IPS DF 6.9 (cell line): Measurements from ENCODE around the gene HJV.

Source experiments
- DNase-seq: peaks from one replicate; pipeline ENCODE4 v3.0.0-alpha.2; 2013; ENCODE audit warnings: low read depth, low spot score
- H3K27ac ChIP-seq: one replicate; pipeline ENCODE4 v1.5.1; 2013; ENCODE audit warnings: low read length, control low read depth
- H3K27me3 ChIP-seq: 2 replicates; pipeline ENCODE4 v1.6.1; 2013; ENCODE audit warnings: mild to moderate bottlenecking, low read length; ENCODE audit not compliant: control insufficient read depth, insufficient read depth
- H3K36me3 ChIP-seq: 2 replicates; pipeline ENCODE4 v1.6.1; 2013; ENCODE audit warnings: low read length; ENCODE audit not compliant: control insufficient read depth, insufficient read depth
- H3K4me1 ChIP-seq: 2 replicates; pipeline ENCODE4 v1.6.1; 2013; ENCODE audit warnings: low read length; ENCODE audit not compliant: control insufficient read depth, insufficient read depth
- H3K4me3 ChIP-seq: 2 replicates; pipeline ENCODE4 v1.5.1; 2013; ENCODE audit warnings: mild to moderate bottlenecking, low read length
- H3K9me3 ChIP-seq: 2 replicates; pipeline ENCODE4 v1.6.1; 2013; ENCODE audit warnings: low read length, inconsistent platforms; ENCODE audit not compliant: control insufficient read depth, insufficient read depth
- WGBS: extraction: QIAGEN DNeasy Blood & Tissue Kit; methylation state at CpG from one replicate; pipeline ENCODE4 v1.1.7; 2013; ENCODE audit warnings: mixed read lengths, missing lambda C conversion rate; ENCODE audit not compliant: insufficient read length, insufficient coverage; 5-methylcytosine and 5-hydroxymethylcytosine counted together

Gene HJV

DNA sequence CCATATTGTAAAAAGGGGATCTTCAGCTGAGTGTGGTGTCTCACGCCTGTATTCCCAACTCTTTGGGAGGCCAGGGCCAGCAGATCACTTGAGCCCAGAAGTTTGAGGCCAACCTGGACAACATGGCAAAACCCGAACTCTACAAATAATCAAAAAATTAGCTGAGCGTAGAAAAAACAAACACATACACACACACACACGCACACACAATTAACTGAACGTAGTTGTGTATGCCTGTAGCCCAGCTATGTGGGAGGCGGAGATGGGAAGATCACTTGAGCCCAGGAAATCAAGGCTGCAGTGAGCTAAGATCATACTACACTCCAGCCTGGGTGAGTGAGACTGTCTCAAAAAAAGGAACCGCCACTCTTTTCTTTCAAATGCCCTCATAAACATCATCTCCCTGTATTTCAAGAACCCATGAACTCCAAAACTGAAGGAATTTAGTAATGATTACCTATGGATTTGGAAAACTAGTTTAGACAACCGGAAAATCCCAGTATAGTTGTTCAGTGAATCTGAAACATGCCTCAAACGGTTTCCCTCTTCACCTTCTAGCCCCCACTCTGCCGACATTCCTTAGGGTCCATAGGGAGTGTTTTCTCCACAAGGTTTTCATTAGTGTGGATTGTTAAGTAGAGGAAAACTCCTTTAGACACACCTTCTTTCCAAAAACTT, 29.7 kb downstream of the HJV start:
- no peak for DNase-seq

DNA sequence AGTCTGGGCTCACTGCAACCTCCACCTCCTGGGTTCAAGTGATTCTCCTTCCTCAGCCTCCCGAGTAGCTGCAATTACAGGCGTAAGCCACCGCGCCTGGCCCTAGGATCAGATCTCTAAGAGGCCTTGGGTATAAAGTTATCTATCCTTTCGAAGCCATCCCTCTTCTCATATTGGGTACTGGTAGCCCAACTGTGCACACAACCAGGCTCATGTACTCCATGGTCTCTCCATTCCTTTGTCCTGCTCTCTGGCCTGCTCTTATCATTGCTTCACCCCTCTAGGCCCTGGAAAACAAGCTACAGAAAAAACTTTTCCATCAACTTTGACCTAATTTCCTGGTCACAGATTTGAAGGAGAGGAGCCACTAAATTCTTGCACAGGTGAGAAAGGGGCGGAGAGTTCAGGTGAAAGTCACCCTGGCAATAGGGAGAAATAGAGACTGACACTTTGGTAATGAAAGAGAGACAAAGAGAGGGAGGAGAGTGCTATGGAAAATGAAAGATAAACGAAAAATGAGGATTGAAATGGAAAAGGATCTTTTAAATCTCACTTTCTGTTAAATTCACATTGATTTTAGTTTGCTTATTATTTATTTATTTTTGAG, 31.2 kb downstream of the HJV start:
- Histone ChIP-seq H3K4me1 (peaks cover 2% of the 10 kb centered on the region; the same call in 1 of the 2 replicates), H3K27me3 (no peaks in the 10 kb centered on the region), H3K27ac (no peak overlapping the region), H3K36me3 (peaks cover 12% of the 10 kb centered on the region; the same call in 1 of the 2 replicates), H3K4me3 (no peak overlapping the region), H3K9me3 (no peaks in the 10 kb centered on the region)
- DNase-seq: no peak
- WGBS: 100% methylated on average over 1 of the region's 7 CpGs

More for the DNA sequence above, 29.7 kb downstream of the HJV start:
- WGBS: no CpG with 5 or more reads among the region's 10 CpGs
- peaks cover 12% of the 10 kb centered on the region; the same call in 1 of the 2 replicates for H3K36me3 ChIP-seq
- no peaks in the 10 kb centered on the region for H3K9me3 ChIP-seq
- H3K27ac ChIP-seq: no peak overlapping the region
- H3K27me3 ChIP-seq: no peaks in the 10 kb centered on the region
- H3K4me1 ChIP-seq: 0 out of 2 replicates have a peak, but pooled peaks cover 2% of the 10 kb centered on the region
- no peak overlapping the region for H3K4me3 ChIP-seq

GRCh38 chr1:145988773-145989172, 32.8 kb downstream of the HJV start:
- no peak overlapping the region for H3K27ac ChIP-seq
- no peak overlapping the region for H3K4me3 ChIP-seq
- H3K27me3 ChIP-seq: no peaks in the 10 kb centered on the region
- WGBS: no CpG with 5 or more reads among the region's 5 CpGs
- H3K9me3 ChIP-seq: no peaks in the 10 kb centered on the region
- no peak for DNase-seq
- H3K4me1 ChIP-seq: peaks cover 4% of the 10 kb centered on the region; the same call in 1 of the 2 replicates
- peaks cover 4% of the 10 kb centered on the region; the same call in 1 of the 2 replicates for H3K36me3 ChIP-seq

DNA sequence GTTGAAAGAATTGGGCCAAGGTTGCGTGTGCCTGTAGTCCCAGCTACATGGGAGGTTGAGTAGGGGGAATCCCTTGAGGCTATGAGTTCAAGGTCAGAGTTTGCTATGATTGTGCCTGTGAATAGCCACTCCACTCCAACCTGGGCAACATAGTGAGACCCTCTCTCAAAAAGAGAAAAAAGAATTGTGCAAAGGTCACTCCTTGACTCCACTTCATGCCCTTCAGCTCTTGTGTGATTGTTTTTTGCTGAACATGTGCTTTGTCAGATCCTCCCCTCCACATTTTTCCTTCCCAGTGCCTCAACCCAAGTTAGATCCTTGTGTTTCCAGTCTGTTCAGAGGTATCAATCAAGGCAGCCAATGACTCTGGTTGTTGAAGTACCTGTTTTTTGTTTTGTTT, 33.6 kb downstream of the HJV start:
- no CpG with 5 or more reads among the region's 1 CpG for WGBS
- Histone ChIP-seq H3K36me3 (no peaks in the 10 kb centered on the region), H3K9me3 (no peaks in the 10 kb centered on the region), H3K4me1 (peaks cover 4% of the 10 kb centered on the region; the same call in 1 of the 2 replicates), H3K27me3 (no peaks in the 10 kb centered on the region), H3K27ac (no peak overlapping the region), H3K4me3 (no peak overlapping the region)
- DNase-seq: no peak

DNA sequence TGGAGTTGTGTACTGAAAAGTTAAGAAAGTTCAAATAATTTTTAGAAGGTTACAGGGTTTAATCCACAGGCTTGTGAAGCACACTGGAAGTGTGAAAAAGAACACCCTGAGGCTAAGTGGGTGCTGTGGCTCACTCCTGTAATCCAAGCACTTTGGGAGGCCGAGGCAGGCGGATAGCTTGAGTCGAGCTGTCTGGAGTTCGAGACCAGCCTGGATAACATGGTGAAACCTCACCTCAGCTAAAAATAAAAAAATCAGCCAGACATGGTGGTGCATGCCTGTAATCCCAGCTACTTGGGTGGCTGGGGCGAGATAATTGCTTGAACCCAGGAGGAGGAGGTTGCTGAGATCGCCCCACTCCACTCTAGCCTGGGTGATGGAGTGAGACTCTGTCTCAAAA, 35.0 kb downstream of the HJV start:
- WGBS: no CpG with 5 or more reads among the region's 6 CpGs
- H3K4me3 ChIP-seq: no peak overlapping the region
- no peaks in the 10 kb centered on the region for H3K36me3 ChIP-seq
- DNase-seq: no peak
- H3K27ac ChIP-seq: no peak overlapping the region
- H3K4me1 ChIP-seq: peaks cover 4% of the 10 kb centered on the region; the same call in 1 of the 2 replicates
- H3K9me3 ChIP-seq: no peaks in the 10 kb centered on the region
- H3K27me3 ChIP-seq: no peaks in the 10 kb centered on the region

GRCh38 chr1:145985502-145986439, 35.8 kb downstream of the HJV start:
- no peak overlapping the region for H3K27ac ChIP-seq
- H3K4me3 ChIP-seq: no peak overlapping the region
- DNase-seq: no peak
- H3K27me3 ChIP-seq: no peaks in the 10 kb centered on the region
- no peaks in the 10 kb centered on the region for H3K9me3 ChIP-seq
- WGBS: no CpG with 5 or more reads among the region's 15 CpGs
- no peaks in the 10 kb centered on the region for H3K36me3 ChIP-seq
- peaks cover 4% of the 10 kb centered on the region; the same call in 1 of the 2 replicates for H3K4me1 ChIP-seq

DNA sequence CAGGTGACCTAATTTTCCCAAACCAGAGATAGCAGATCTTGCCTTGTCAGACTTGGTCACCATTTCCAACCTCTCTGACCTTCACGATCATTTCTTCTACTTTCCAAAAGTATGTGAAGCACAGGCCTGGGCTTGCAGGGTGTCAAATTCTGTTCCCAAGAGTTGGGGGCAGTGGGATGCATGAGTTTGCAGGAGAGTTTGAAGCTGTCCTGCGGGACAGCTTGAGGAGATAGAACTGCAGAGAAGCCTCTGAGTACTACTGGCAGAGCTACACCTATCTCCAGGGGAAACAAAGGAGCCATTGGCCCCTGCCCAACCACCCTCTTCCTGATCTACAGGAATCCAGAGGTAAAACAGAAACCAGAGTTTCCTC, 36.4 kb downstream of the HJV start:
- H3K27ac ChIP-seq: no peak overlapping the region
- H3K4me3 ChIP-seq: no peak overlapping the region
- H3K27me3 ChIP-seq: no peaks in the 10 kb centered on the region
- no peaks in the 10 kb centered on the region for H3K36me3 ChIP-seq
- no CpG with 5 or more reads among the region's 2 CpGs for WGBS
- DNase-seq: no peak
- peaks cover 4% of the 10 kb centered on the region; the same call in 1 of the 2 replicates for H3K4me1 ChIP-seq
- H3K9me3 ChIP-seq: no peaks in the 10 kb centered on the region

DNA sequence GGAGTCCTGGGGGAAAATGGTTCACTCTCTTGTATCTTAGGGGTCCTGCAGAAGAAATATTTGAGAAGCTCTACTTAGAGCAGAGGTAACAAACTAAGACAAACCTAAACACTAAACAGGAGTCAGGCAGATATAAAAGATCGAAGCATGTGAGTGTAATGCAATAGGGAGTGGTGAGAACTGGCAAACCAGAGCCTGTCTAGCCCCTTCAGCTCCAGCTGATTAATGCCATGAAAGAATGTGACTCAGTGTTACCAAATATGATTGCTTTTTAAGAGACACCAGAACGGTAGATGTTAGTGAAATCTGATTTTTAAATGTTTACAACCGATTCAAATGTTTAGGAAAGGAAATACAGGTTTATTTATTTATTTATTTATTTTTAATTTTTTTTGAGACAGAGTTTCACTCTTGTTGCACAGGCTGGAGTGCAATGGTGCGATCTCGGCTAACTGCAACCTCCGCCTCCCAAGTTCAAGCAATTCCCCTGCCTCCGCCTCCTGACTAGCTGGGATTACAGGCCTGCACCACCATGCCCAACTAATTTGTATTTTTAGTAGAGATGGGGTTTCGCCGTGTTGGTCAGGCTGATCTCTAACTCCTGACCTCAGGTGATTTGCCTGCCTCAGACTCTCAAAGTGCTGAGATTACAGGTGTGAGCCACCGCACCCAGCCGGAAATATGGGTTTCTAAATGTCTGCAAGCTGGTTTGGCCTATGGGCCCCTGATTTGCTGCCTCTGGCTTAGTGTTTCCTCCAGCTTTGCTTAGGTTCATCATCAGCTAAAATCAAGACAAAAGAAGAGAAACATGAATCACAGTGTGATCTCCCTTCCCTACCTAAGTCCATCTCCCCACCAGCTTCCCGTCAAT, 37.3 kb downstream of the HJV start:
- H3K27ac ChIP-seq: no peak overlapping the region

DNA sequence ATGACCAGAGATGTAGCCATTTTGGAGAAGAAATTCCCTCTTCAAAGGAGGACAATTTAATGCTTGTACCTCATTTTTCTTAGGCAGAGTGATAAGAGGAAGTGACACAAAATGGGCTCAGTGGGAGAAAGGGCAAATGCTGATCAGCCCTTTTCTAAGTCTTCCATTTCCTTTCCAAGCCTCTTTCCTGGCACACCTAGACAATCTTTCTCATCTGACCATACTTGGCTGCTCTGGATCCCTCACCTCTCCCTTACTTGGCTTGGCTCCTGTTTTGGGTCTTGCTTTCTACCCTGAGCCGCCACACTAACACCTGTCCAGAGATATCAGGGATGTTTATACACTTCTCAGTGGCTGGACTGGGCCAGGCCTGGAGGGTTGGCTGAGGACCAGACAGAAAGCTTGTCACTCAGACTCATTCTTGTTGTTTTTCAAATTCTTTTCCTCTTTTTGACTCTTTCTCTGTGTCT, 38.3 kb downstream of the HJV start:
- H3K36me3 ChIP-seq: no peaks in the 10 kb centered on the region
- no peak overlapping the region for H3K27ac ChIP-seq
- H3K4me3 ChIP-seq: no peak overlapping the region
- DNase-seq: no peak
- no peaks in the 10 kb centered on the region for H3K9me3 ChIP-seq
- H3K4me1 ChIP-seq: peaks cover 4% of the 10 kb centered on the region; the same call in 1 of the 2 replicates
- H3K27me3 ChIP-seq: no peaks in the 10 kb centered on the region
- no CpG with 5 or more reads among the region's 1 CpG for WGBS

More for the DNA sequence above, 37.3 kb downstream of the HJV start:
- no peaks in the 10 kb centered on the region for H3K36me3 ChIP-seq
- no CpG with 5 or more reads among the region's 12 CpGs for WGBS
- peaks cover 4% of the 10 kb centered on the region; the same call in 1 of the 2 replicates for H3K4me1 ChIP-seq
- DNase-seq: no peak
- no peaks in the 10 kb centered on the region for H3K27me3 ChIP-seq
- H3K9me3 ChIP-seq: no peaks in the 10 kb centered on the region
- H3K4me3 ChIP-seq: no peak overlapping the region
